T-helper 17 cell (primary cell): ENCODE measurements around the gene ST6GAL1. TPM values are rescaled to one million over a fixed set of nuclear protein-coding genes. Genes with fewer than 3 reads are reported as not detected.
"Not testable (repeated sequence)": the region's sequence is repeated elsewhere in the genome, so short reads cannot be mapped to it uniquely, and the experiment has no call there.

Experiments
- ATAC-seq: fragments of 150-1000 bp; cut with Tn5 transposase; 2 replicates; pipeline ENCODE4 v1.10.0; 2021; ENCODE audit warnings: mild to moderate bottlenecking, moderate library complexity
- DNase-seq, 3 donors: peaks; one replicate each; pipeline versions ENCODE4 v3.0.0 to v3.0.0-alpha.2; 2020 to 2021
- H3K9me3 ChIP-seq: one replicate; pipeline ENCODE4 v1.7.0; 2013; ENCODE audit warnings: low read length, mild to moderate bottlenecking; ENCODE audit not compliant: control insufficient read depth, poor library complexity, severe bottlenecking
- H3K27ac Mint-ChIP-seq: one replicate; pipeline ENCODE4 v1.8.0; 2022; ENCODE audit warnings: mild to moderate bottlenecking, moderate library complexity, mixed read lengths
- H3K27me3 Mint-ChIP-seq: one replicate; pipeline ENCODE4 v1.8.0; 2022; ENCODE audit warnings: mixed read lengths
- H3K36me3 Mint-ChIP-seq: one replicate; pipeline ENCODE4 v1.8.0; 2022; ENCODE audit warnings: low read depth, mixed read lengths
- H3K4me1 Mint-ChIP-seq: one replicate; pipeline ENCODE4 v1.8.0; 2022; ENCODE audit warnings: mild to moderate bottlenecking, mixed read lengths
- H3K4me3 Mint-ChIP-seq: one replicate; pipeline ENCODE4 v1.8.0; 2022; ENCODE audit warnings: mild to moderate bottlenecking, moderate library complexity, mixed read lengths
- total RNA-seq, 4 donors: library from RNA in 2 of 4; stranded (reverse) in 2 of 4; gene quantifications; one replicate each; pipeline ENCODE4 v1.2.3 and lab custom pipeline; 2022 to 2026

Gene ST6GAL1
- total RNA-seq, 2 donors from 2014 or later = 109 to 134 TPM

- H3K4me1 Mint-ChIP-seq = peaks cover 40% of the 10 kb centered on the region
- no peak overlapping the region for H3K4me3 Mint-ChIP-seq
- DNase-seq = no peak
- H3K27ac Mint-ChIP-seq = peak overlapping the region; percentile 87
- peaks cover 4% of the 10 kb centered on the region for H3K36me3 Mint-ChIP-seq
- no peaks in the 10 kb centered on the region for H3K9me3 ChIP-seq
- no peaks in the 10 kb centered on the region for H3K27me3 Mint-ChIP-seq
- no peak for ATAC-seq
Observed at GRCh38 chr3:186938716-186939115, 8.4 kb downstream of the ST6GAL1 start.

GRCh38 chr3:186939536-186939935 lies 9.2 kb downstream of the ST6GAL1 start:
- ATAC-seq (no peak), DNase-seq (no peak)
- H3K9me3 ChIP-seq = no peaks in the 10 kb centered on the region
- no peak overlapping the region for H3K4me3 Mint-ChIP-seq
- peaks cover 44% of the 10 kb centered on the region for H3K4me1 Mint-ChIP-seq
- H3K27me3 Mint-ChIP-seq = no peaks in the 10 kb centered on the region
- H3K36me3 Mint-ChIP-seq = peaks cover 7% of the 10 kb centered on the region
- H3K27ac Mint-ChIP-seq = peak overlapping the region; percentile 85

- ATAC-seq (no peak), DNase-seq (no peak)
- Mint-ChIP-seq H3K27me3 (no peaks in the 10 kb centered on the region), H3K36me3 (peaks cover 7% of the 10 kb centered on the region), H3K4me1 (peaks cover 48% of the 10 kb centered on the region), H3K4me3 (no peak overlapping the region), H3K27ac (peak overlapping the region; percentile 85)
- H3K9me3 ChIP-seq = no peaks in the 10 kb centered on the region
Observed at GRCh38 chr3:186940967-186941366, 10.6 kb downstream of the ST6GAL1 start.

GRCh38 chr3:186942168-186942567 lies 11.8 kb downstream of the ST6GAL1 start:
- ATAC-seq = no peak
- H3K27ac Mint-ChIP-seq = no peak overlapping the region

GRCh38 chr3:186945255-186945823 lies 15.0 kb downstream of the ST6GAL1 start:
- peaks cover 14% of the 10 kb centered on the region for H3K36me3 Mint-ChIP-seq
- peaks cover 53% of the 10 kb centered on the region for H3K4me1 Mint-ChIP-seq
- H3K27me3 Mint-ChIP-seq = no peaks in the 10 kb centered on the region
- H3K4me3 Mint-ChIP-seq = no peak overlapping the region
- DNase-seq (no peak), ATAC-seq (no peak)
- no peaks in the 10 kb centered on the region for H3K9me3 ChIP-seq
- no peak overlapping the region for H3K27ac Mint-ChIP-seq

More at GRCh38 chr3:186942168-186942567, 11.8 kb downstream of the ST6GAL1 start:
- Mint-ChIP-seq H3K27me3 (no peaks in the 10 kb centered on the region), H3K4me3 (no peak overlapping the region), H3K4me1 (peaks cover 54% of the 10 kb centered on the region), H3K36me3 (peaks cover 14% of the 10 kb centered on the region)
- no peak for DNase-seq
- H3K9me3 ChIP-seq = no peaks in the 10 kb centered on the region

GRCh38 chr3:186946756-186947375 lies 16.5 kb downstream of the ST6GAL1 start:
- no peaks in the 10 kb centered on the region for H3K9me3 ChIP-seq
- H3K4me1 Mint-ChIP-seq = peaks cover 49% of the 10 kb centered on the region
- no peaks in the 10 kb centered on the region for H3K27me3 Mint-ChIP-seq
- DNase-seq (no peak), ATAC-seq (no peak)
- peak overlapping the region; percentile 77 for H3K27ac Mint-ChIP-seq
- H3K36me3 Mint-ChIP-seq = peaks cover 16% of the 10 kb centered on the region
- H3K4me3 Mint-ChIP-seq = no peak overlapping the region

GRCh38 chr3:186949281-186949982 lies 19.1 kb downstream of the ST6GAL1 start:
- Mint-ChIP-seq H3K27ac (peak overlapping the region; percentile 5), H3K4me3 (no peak overlapping the region), H3K27me3 (no peaks in the 10 kb centered on the region), H3K36me3 (peaks cover 12% of the 10 kb centered on the region), H3K4me1 (peaks cover 59% of the 10 kb centered on the region)
- ATAC-seq (no peak), DNase-seq (no peak)
- H3K9me3 ChIP-seq = no peaks in the 10 kb centered on the region

GRCh38 chr3:186950402-186951093 lies 20.2 kb downstream of the ST6GAL1 start:
- no peaks in the 10 kb centered on the region for H3K9me3 ChIP-seq
- Mint-ChIP-seq H3K27ac (peak overlapping the region; percentile 37), H3K4me3 (no peak overlapping the region), H3K27me3 (no peaks in the 10 kb centered on the region), H3K36me3 (peaks cover 9% of the 10 kb centered on the region), H3K4me1 (peaks cover 57% of the 10 kb centered on the region)
- DNase-seq (no peak), ATAC-seq (no peak)

- no peaks in the 10 kb centered on the region for H3K27me3 Mint-ChIP-seq
- no peak for ATAC-seq
- peaks cover 63% of the 10 kb centered on the region for H3K4me1 Mint-ChIP-seq
Observed at GRCh38 chr3:186951640-186952552, 21.6 kb downstream of the ST6GAL1 start.

GRCh38 chr3:186953011-186953487 lies 22.7 kb downstream of the ST6GAL1 start:
- peak; percentile 32 for ATAC-seq
- peaks cover 6% of the 10 kb centered on the region for H3K36me3 Mint-ChIP-seq
- H3K27ac Mint-ChIP-seq = peak overlapping the region; percentile 69
- no peaks in the 10 kb centered on the region for H3K9me3 ChIP-seq
- no peaks in the 10 kb centered on the region for H3K27me3 Mint-ChIP-seq
- no peak for DNase-seq
- peak overlapping the region; percentile 4 for H3K4me3 Mint-ChIP-seq
- peaks cover 63% of the 10 kb centered on the region for H3K4me1 Mint-ChIP-seq

More at GRCh38 chr3:186951640-186952552, 21.6 kb downstream of the ST6GAL1 start:
- H3K4me3 Mint-ChIP-seq = peak overlapping the region; percentile 4
- peak overlapping the region; percentile 69 for H3K27ac Mint-ChIP-seq
- no peak for DNase-seq
- H3K9me3 ChIP-seq = no peaks in the 10 kb centered on the region
- H3K36me3 Mint-ChIP-seq = peaks cover 8% of the 10 kb centered on the region

GRCh38 chr3:186953992-186954699 lies 23.8 kb downstream of the ST6GAL1 start:
- ATAC-seq, H3K4me3 Mint-ChIP-seq, H3K36me3 Mint-ChIP-seq, H3K9me3 ChIP-seq, DNase-seq, H3K27me3 Mint-ChIP-seq: not testable (repeated sequence)
- Mint-ChIP-seq H3K4me1 (peaks cover 62% of the 10 kb centered on the region), H3K27ac (peak overlapping the region; percentile 69)
